22Rv1 (cell line): ENCODE data around the gene LCN15.

Experiments
- CTCF ChIP-seq: fragments of 450-650 bp; IDR thresholded peaks from 2 replicates; pipeline ENCODE4 v1.5.1; 2017; ENCODE audit warnings: mild to moderate bottlenecking
- ZFX ChIP-seq: fragments of 450-650 bp; IDR thresholded peaks from 2 replicates; pipeline ENCODE4 v1.6.1; 2017; ENCODE audit warnings: antibody characterized with exemption, borderline replicate concordance

GRCh38 chr9:136803551-136804508, 39.5 kb upstream of the LCN15 start:
- TF ChIP-seq CTCF = no peak
- TF ChIP-seq ZFX = no peak
